LNCAP (cell line): Measurements from ENCODE around the gene SH3RF3.

Source experiments
- CTCF ChIP-seq: fragments of 450-650 bp; IDR thresholded peaks from 2 replicates; pipeline ENCODE4 v1.5.1; 2017; ENCODE audit warnings: mild to moderate bottlenecking

The SH3RF3 gene

GRCh38 chr2:109439986-109440385 is 311.0 kb downstream of the SH3RF3 start:
- TF ChIP-seq CTCF, result no peak

GRCh38 chr2:109440499-109441156 is 311.6 kb downstream of the SH3RF3 start:
- no peak for TF ChIP-seq CTCF

GRCh38 chr2:109442715-109443319 is 313.8 kb downstream of the SH3RF3 start:
- TF ChIP-seq CTCF, result no peak

- no peak for TF ChIP-seq CTCF
Observed at GRCh38 chr2:109444916-109445315, 315.9 kb downstream of the SH3RF3 start.

GRCh38 chr2:109446278-109447131 is 317.5 kb downstream of the SH3RF3 start:
- no peak for TF ChIP-seq CTCF

- no peak for TF ChIP-seq CTCF
Observed at GRCh38 chr2:109447251-109447661, 318.3 kb downstream of the SH3RF3 start.

- no peak for TF ChIP-seq CTCF
Observed at GRCh38 chr2:109447776-109448175, 318.8 kb downstream of the SH3RF3 start.
